SK-N-SH treated with all-trans-retinoic acid at 6 μM for 48 hours (cell line): ENCODE results near the gene TAF10.

ENCODE experiments used
- ATAC-seq: fragments of 200-7000 bp; cut with Tn5 transposase; 3 replicates; pipeline ENCODE4 v1.9.1; 2020; ENCODE audit warnings: mild to moderate bottlenecking, moderate library complexity
- ARNTL ChIP-seq: fragments of 450-650 bp; formaldehyde crosslinking; IDR thresholded peaks from 2 replicates; pipeline ENCODE4 v1.5.0; 2020; ENCODE audit warnings: low read depth, mild to moderate bottlenecking, moderate library complexity, borderline replicate concordance
- BACH2 ChIP-seq: fragments of 250-450 bp; sonication (Bioruptor Pico); IDR thresholded peaks from 2 replicates; pipeline ENCODE4 v1.9.0; 2021; ENCODE audit warnings: mild to moderate bottlenecking, borderline replicate concordance
- CREB5 ChIP-seq: fragments of 250-450 bp; sonication (Bioruptor Pico); IDR thresholded peaks from 2 replicates; pipeline ENCODE4 v1.5.1; 2020; ENCODE audit warnings: low read depth, mild to moderate bottlenecking, moderate library complexity
- CSDC2 ChIP-seq: fragments of 250-450 bp; sonication (Bioruptor Pico); IDR thresholded peaks from 2 replicates; pipeline ENCODE4 v1.5.0; 2020; ENCODE audit warnings: mild to moderate bottlenecking, moderate library complexity
- ISL1 ChIP-seq: fragments of 250-450 bp; sonication (Bioruptor Pico); IDR thresholded peaks from 2 replicates; pipeline ENCODE4 v2.1.2; 2022; ENCODE audit warnings: mild to moderate bottlenecking, moderate library complexity
- OSR1 ChIP-seq: fragments of 250-450 bp; sonication (Bioruptor Pico); IDR thresholded peaks from 2 replicates; pipeline ENCODE4 v1.8.0; 2022; ENCODE audit warnings: moderate library complexity, mild to moderate bottlenecking, inconsistent platforms
- POU6F1 ChIP-seq: fragments of 250-450 bp; sonication (Bioruptor Pico); IDR thresholded peaks from 2 replicates; pipeline ENCODE4 v1.8.0; 2021; ENCODE audit warnings: low read depth, mild to moderate bottlenecking, moderate library complexity, borderline replicate concordance
- PPARA ChIP-seq: fragments of 250-450 bp; sonication (Bioruptor Pico); IDR thresholded peaks from 2 replicates; pipeline ENCODE4 v1.5.0; 2020; ENCODE audit warnings: mild to moderate bottlenecking, borderline replicate concordance
- RARB ChIP-seq: fragments of 250-450 bp; sonication (Bioruptor Pico); IDR thresholded peaks from 2 replicates; pipeline ENCODE4 v1.8.0; 2021; ENCODE audit warnings: mild to moderate bottlenecking, moderate library complexity
- SNAI2 ChIP-seq: fragments of 250-450 bp; sonication (Bioruptor Pico); IDR thresholded peaks from 2 replicates; pipeline ENCODE4 v1.5.0; 2020; ENCODE audit warnings: mild to moderate bottlenecking, moderate library complexity
- TCF4 ChIP-seq: fragments of 250-450 bp; sonication (Bioruptor Pico); IDR thresholded peaks from 2 replicates; pipeline ENCODE4 v1.8.0; 2021; ENCODE audit warnings: mild to moderate bottlenecking, moderate library complexity, borderline replicate concordance
- TOX ChIP-seq: fragments of 250-450 bp; sonication (Bioruptor Pico); IDR thresholded peaks from 2 replicates; pipeline ENCODE4 v1.8.0; 2021; ENCODE audit warnings: mild to moderate bottlenecking, moderate library complexity, borderline replicate concordance
- TSHZ2 ChIP-seq: fragments of 250-450 bp; sonication (Bioruptor Pico); IDR thresholded peaks from 2 replicates; pipeline ENCODE4 v1.5.0; 2020; ENCODE audit warnings: mild to moderate bottlenecking, moderate library complexity
- ZC3H10 ChIP-seq: fragments of 250-450 bp; sonication (Bioruptor Pico); IDR thresholded peaks from 2 replicates; pipeline ENCODE4 v1.5.1; 2021; ENCODE audit warnings: mild to moderate bottlenecking, moderate library complexity
- ZFP30 ChIP-seq: fragments of 450-650 bp; formaldehyde crosslinking; IDR thresholded peaks from 2 replicates; pipeline ENCODE4 v1.5.0; 2022; ENCODE audit warnings: mild to moderate bottlenecking, moderate library complexity
- ZNF565 ChIP-seq: fragments of 450-650 bp; formaldehyde crosslinking; conservative IDR thresholded peaks from 2 replicates; pipeline ENCODE4 v1.5.0; 2020; ENCODE audit warnings: low read depth, mild to moderate bottlenecking, moderate library complexity
- ZNF70 ChIP-seq: fragments of 450-650 bp; formaldehyde crosslinking; IDR thresholded peaks from 2 replicates; pipeline ENCODE4 v1.5.0; 2020; ENCODE audit warnings: mild to moderate bottlenecking, moderate library complexity
- ZNF8 ChIP-seq: fragments of 450-650 bp; formaldehyde crosslinking; IDR thresholded peaks from 2 replicates; pipeline ENCODE4 v1.5.0; 2020; ENCODE audit warnings: mild to moderate bottlenecking, moderate library complexity
- TF ChIP-seq, protein P1 (sequence below): fragments of 250-450 bp; sonication (Bioruptor Pico); IDR thresholded peaks from 2 replicates; pipeline ENCODE4 v1.5.1; 2021; ENCODE audit warnings: mild to moderate bottlenecking, moderate library complexity
- TF ChIP-seq, protein P2 (sequence below): fragments of 250-450 bp; sonication (Bioruptor Pico); IDR thresholded peaks from 2 replicates; pipeline ENCODE4 v1.8.0; 2020; ENCODE audit warnings: mild to moderate bottlenecking, moderate library complexity, borderline replicate concordance

TAF10 gene

DNA sequence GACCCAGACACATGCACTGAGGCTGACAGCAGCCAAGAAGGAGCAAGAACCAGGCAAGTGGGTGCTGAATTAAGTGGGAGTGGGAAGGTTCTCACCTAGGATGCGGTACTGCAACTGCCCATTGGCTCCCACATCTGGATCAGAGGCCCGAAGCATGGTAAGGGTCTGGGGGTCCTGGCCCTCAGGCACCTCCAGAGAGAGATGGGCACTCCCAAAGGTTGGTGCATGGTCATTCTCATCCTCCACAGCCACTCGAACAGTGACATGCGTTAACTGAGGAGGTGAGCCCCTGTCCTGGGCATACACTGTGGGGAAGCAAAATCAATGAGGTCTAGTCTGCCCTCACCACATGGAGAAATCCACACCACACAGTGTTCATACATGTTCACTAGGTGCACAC, 16.5 kb upstream of the TAF10 start (continued):
- no peak for TF ChIP-seq CREB5 (CRISPR knock-in tag)
- TF ChIP-seq, protein P1, sequence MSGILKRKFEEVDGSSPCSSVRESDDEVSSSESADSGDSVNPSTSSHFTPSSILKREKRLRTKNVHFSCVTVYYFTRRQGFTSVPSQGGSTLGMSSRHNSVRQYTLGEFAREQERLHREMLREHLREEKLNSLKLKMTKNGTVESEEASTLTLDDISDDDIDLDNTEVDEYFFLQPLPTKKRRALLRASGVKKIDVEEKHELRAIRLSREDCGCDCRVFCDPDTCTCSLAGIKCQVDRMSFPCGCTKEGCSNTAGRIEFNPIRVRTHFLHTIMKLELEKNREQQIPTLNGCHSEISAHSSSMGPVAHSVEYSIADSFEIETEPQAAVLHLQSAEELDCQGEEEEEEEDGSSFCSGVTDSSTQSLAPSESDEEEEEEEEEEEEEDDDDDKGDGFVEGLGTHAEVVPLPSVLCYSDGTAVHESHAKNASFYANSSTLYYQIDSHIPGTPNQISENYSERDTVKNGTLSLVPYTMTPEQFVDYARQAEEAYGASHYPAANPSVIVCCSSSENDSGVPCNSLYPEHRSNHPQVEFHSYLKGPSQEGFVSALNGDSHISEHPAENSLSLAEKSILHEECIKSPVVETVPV (CRISPR knock-in tag) = no peak
- TF ChIP-seq TOX (CRISPR knock-in tag) = no peak
- no peak for TF ChIP-seq CSDC2 (CRISPR knock-in tag)
- no peak for TF ChIP-seq SNAI2 (CRISPR knock-in tag)
- no peak for TF ChIP-seq ARNTL (CRISPR knock-in tag)
- TF ChIP-seq, all 23 proteins: peak for 0

- TF ChIP-seq CREB5 (CRISPR knock-in tag) = no peak
- TF ChIP-seq, all 23 proteins: peak for 0
- ATAC-seq = no peak
Measured at GRCh38 chr11:6627762-6628241, 15.8 kb upstream of the TAF10 start.

DNA sequence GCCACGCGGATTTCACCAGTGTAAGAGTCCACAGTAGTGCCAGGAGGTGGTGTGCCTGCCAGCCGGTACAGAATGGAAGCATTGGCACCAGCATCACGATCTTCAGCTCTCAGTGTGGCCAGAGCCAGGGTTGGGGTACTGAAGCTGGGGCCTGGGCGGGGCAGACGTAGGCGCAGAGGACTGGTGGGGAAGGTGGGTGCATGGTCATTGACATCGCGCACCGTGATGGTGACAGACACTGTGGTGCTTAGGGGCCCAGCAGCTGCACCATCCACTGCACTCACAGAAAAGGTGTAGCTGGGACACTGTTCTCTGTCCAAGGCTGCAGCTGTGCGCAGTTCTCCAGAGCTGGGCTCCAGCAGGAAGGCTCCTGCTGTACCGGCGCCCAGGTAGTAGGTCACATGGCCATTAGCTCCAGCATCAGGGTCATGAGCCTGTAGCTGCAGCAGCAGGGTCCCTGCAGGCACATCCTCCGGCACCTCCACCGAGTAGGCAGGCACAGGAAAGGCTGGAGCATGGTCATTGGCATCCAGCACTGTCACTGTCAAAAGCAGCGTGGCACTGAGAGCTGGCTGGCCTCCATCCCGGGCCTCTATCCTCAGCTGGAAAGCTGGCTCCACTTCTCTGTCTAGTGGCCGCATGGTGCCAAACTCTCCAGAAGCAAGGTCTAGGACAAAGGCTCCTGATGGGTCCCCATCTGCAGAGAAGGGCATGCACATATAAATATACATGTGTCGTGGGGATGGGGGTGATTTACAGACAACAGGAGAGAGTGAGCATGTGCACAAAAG, 15.2 kb upstream of the TAF10 start:
- TF ChIP-seq CREB5 (CRISPR knock-in tag) = no peak
- no peak for TF ChIP-seq ZNF565 (CRISPR knock-in tag)
- TF ChIP-seq CSDC2 (CRISPR knock-in tag) = no peak
- no peak for TF ChIP-seq BACH2 (CRISPR knock-in tag)
- TF ChIP-seq ISL1 (CRISPR knock-in tag) = no peak
- no peak for TF ChIP-seq ZFP30 (CRISPR knock-in tag)
- no peak for TF ChIP-seq RARB (CRISPR knock-in tag)
- TF ChIP-seq ARNTL (CRISPR knock-in tag) = no peak
- ATAC-seq = no peak

DNA sequence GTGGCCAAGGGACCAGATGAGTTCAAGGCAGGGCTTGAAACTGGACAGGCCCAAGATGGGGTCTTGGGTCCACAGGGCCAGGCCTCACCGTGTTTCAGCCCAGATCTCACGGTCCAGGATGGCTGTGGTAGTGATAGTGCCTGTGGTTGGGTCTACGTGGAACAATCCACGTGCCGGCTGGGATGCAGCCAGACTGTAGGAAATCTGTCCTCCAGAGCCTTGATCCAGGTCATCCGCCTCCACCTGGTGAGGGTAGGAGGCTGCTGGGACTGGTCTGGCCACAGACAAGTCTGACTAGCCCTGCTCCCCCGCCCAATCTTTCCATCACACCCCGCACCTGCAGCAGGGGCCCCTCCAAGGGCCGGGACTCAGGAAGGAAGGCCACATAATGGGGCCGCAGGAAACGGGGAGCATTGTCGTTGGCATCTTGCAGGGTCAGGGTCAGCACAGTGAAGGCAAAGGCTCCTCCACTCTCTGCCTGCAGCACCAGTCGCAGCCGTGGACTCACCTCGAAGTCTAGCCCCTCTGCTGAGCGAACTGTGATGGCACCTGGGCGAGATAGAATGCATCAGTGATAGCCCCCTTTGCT, 13.9 kb upstream of the TAF10 start:
- ATAC-seq = no peak
- no peak for TF ChIP-seq POU6F1 (CRISPR knock-in tag)
- TF ChIP-seq ZNF8 = no peak
- TF ChIP-seq CREB5 (CRISPR knock-in tag) = no peak
- no peak for TF ChIP-seq TSHZ2 (CRISPR knock-in tag)
- TF ChIP-seq ISL1 (CRISPR knock-in tag) = no peak
- TF ChIP-seq, protein P2, sequence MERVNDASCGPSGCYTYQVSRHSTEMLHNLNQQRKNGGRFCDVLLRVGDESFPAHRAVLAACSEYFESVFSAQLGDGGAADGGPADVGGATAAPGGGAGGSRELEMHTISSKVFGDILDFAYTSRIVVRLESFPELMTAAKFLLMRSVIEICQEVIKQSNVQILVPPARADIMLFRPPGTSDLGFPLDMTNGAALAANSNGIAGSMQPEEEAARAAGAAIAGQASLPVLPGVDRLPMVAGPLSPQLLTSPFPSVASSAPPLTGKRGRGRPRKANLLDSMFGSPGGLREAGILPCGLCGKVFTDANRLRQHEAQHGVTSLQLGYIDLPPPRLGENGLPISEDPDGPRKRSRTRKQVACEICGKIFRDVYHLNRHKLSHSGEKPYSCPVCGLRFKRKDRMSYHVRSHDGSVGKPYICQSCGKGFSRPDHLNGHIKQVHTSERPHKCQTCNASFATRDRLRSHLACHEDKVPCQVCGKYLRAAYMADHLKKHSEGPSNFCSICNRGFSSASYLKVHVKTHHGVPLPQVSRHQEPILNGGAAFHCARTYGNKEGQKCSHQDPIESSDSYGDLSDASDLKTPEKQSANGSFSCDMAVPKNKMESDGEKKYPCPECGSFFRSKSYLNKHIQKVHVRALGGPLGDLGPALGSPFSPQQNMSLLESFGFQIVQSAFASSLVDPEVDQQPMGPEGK (CRISPR knock-in tag) = no peak
- no peak for TF ChIP-seq TCF4 (CRISPR knock-in tag)
- no peak for TF ChIP-seq ZC3H10 (CRISPR knock-in tag)
- no peak for TF ChIP-seq TOX (CRISPR knock-in tag)
- TF ChIP-seq ZNF70 (CRISPR knock-in tag) = no peak
- no peak for TF ChIP-seq ARNTL (CRISPR knock-in tag)
- TF ChIP-seq PPARA (CRISPR knock-in tag) = no peak
- no peak for TF ChIP-seq OSR1
- no peak for TF ChIP-seq SNAI2 (CRISPR knock-in tag)
- no peak for TF ChIP-seq CSDC2 (CRISPR knock-in tag)
- TF ChIP-seq RARB (CRISPR knock-in tag) = no peak
